Activated naive CD4-positive, alpha-beta T cell treated with anti-CD3 and anti-CD28 coated beads for 36 hours (primary cell): ENCODE data around the gene CCT7. TPM values are rescaled to one million over a fixed set of nuclear protein-coding genes. Genes with fewer than 3 reads are reported as not detected.

ENCODE experiments used
- CTCF ChIA-PET: fragments of 350-600 bp; sonication (Branson Sonifier 250); formaldehyde crosslinking; loops from one replicate; lab custom pipeline; 2021; ENCODE audit warnings: antibody characterized with exemption; lab: Charles Lee
- DNase-seq: peaks from one replicate; pipeline ENCODE4 v3.0.0-alpha.2; 2020
- H3K27ac Mint-ChIP-seq: one replicate; pipeline ENCODE4 v1.8.0; 2021; ENCODE audit warnings: mild to moderate bottlenecking, mixed read lengths
- H3K27me3 Mint-ChIP-seq: one replicate; pipeline ENCODE4 v1.8.0; 2021; ENCODE audit warnings: low read depth, mixed read lengths
- H3K36me3 Mint-ChIP-seq: one replicate; pipeline ENCODE4 v1.8.0; 2021; ENCODE audit warnings: low read depth, mixed read lengths
- H3K4me1 Mint-ChIP-seq: one replicate; pipeline ENCODE4 v1.8.0; 2021; ENCODE audit warnings: low read depth, mixed read lengths
- H3K4me3 Mint-ChIP-seq: one replicate; pipeline ENCODE4 v1.8.0; 2021; ENCODE audit warnings: mild to moderate bottlenecking, moderate library complexity, mixed read lengths
- H3K9me3 Mint-ChIP-seq: one replicate; pipeline ENCODE4 v1.8.0; 2021; ENCODE audit warnings: mixed read lengths
- intact Hi-C: fragments of 100-400 bp; cut with micrococcal nuclease; formaldehyde crosslinking; loops from one replicate; pipeline ENCODE4 v1.15.1; 2023
- total RNA-seq, 2 experiments: library from RNA; stranded (reverse); gene quantifications; one replicate each; pipeline ENCODE4 v1.2.3, GENCODE V29; 2021

CCT7 gene
- total RNA-seq, 2 experiments from 2014 or later: 654 to 705 TPM

GRCh38 chr2:73249636-73250035, 15.5 kb downstream of the CCT7 start:
- Mint-ChIP-seq H3K27ac (no peak overlapping the region), H3K9me3 (no peaks in the 10 kb centered on the region), H3K4me1 (peaks cover 4% of the 10 kb centered on the region), H3K36me3 (peaks cover 43% of the 10 kb centered on the region), H3K4me3 (no peak overlapping the region), H3K27me3 (no peaks in the 10 kb centered on the region)
- intact Hi-C loops: no loop called here
- CTCF ChIA-PET: interaction anchor here (0.6 to 2.3 kb wide), 4 partner anchors 10 to 164 kb away, joined by 3 to 7 read pairs (median 5); no protein-coding TSS in a partner anchor
- no peak for DNase-seq

DNA sequence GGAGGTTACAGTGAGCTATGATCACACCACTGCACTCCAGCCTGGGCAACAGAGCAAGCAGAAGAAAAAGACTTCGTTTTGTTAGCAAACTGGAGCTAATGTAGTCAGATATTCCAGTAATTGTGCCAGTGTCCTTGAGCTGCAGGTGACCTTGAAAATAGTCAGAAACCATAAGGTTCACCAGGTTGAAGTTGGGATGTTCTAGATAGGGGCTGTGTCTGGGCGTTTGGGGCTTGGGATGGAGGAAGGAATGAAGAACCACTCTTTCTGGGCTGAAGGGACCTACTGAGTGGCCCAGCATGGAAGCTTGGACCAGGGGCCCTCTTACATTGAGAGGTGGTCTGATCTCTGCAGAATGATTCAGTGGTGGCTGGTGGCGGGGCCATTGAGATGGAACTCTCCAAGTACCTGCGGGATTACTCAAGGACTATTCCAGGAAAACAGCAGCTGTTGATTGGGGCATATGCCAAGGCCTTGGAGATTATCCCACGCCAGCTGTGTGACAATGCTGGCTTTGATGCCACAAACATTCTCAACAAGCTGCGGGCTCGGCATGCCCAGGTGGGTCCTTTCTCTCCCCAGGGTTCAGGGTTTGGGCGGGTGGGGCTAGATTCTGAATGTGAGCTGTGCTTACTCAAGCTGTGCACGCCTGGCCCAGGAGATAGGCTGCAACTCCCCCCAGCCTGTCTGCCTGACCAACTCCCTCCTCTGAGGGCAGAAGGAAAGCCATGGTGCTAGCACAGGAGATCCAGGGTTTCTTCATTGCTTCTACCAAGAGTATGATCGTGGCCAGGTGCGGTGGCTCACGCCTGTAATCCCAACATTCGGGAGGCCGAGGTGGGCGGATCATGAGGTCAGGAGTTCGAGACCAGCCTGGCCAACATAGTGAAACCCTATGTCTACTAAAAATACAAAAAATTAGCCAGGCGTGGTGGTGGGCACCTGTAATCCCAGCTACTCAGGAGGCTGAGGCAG, 17.1 kb downstream of the CCT7 start:
- intact Hi-C loops: no loop called here
- H3K27me3 Mint-ChIP-seq: no peaks in the 10 kb centered on the region

GRCh38 chr2:73252238-73253027, 18.3 kb downstream of the CCT7 start:
- no peak overlapping the region for H3K4me3 Mint-ChIP-seq
- no peak overlapping the region for H3K27ac Mint-ChIP-seq
- H3K4me1 Mint-ChIP-seq: no peaks in the 10 kb centered on the region
- no peak for DNase-seq
- no peaks in the 10 kb centered on the region for H3K9me3 Mint-ChIP-seq
- CTCF ChIA-PET: no interaction called here
- intact Hi-C loops: no loop called here
- H3K27me3 Mint-ChIP-seq: no peaks in the 10 kb centered on the region
- H3K36me3 Mint-ChIP-seq: peaks cover 25% of the 10 kb centered on the region

More for the DNA sequence above, 17.1 kb downstream of the CCT7 start:
- no peaks in the 10 kb centered on the region for H3K9me3 Mint-ChIP-seq
- CTCF ChIA-PET: interaction anchor here (2.2 to 2.3 kb wide), 2 partner anchors 12 to 39 kb away, joined by 7 read pairs; no protein-coding TSS in a partner anchor
- peaks cover 36% of the 10 kb centered on the region for H3K36me3 Mint-ChIP-seq
- H3K4me3 Mint-ChIP-seq: no peak overlapping the region
- H3K4me1 Mint-ChIP-seq: peaks cover 4% of the 10 kb centered on the region
- no peak for DNase-seq
- no peak overlapping the region for H3K27ac Mint-ChIP-seq

- CTCF ChIA-PET: interaction anchor here (0.6 to 1.4 kb wide), 3 partner anchors 9 to 56 kb away, joined by 3 to 4 read pairs (median 3); no protein-coding TSS in a partner anchor
- no peaks in the 10 kb centered on the region for H3K27me3 Mint-ChIP-seq
- peaks cover 25% of the 10 kb centered on the region for H3K36me3 Mint-ChIP-seq
- H3K9me3 Mint-ChIP-seq: no peaks in the 10 kb centered on the region
- H3K4me3 Mint-ChIP-seq: no peak overlapping the region
- DNase-seq: no peak
- no peaks in the 10 kb centered on the region for H3K4me1 Mint-ChIP-seq
- intact Hi-C loops: no loop called here
- H3K27ac Mint-ChIP-seq: no peak overlapping the region
Observed at GRCh38 chr2:73253400-73253799, 19.3 kb downstream of the CCT7 start.

GRCh38 chr2:73253901-73254300, 19.8 kb downstream of the CCT7 start:
- Mint-ChIP-seq H3K4me3 (no peak overlapping the region), H3K36me3 (peaks cover 20% of the 10 kb centered on the region), H3K27ac (no peak overlapping the region), H3K9me3 (no peaks in the 10 kb centered on the region), H3K27me3 (no peaks in the 10 kb centered on the region), H3K4me1 (no peaks in the 10 kb centered on the region)
- intact Hi-C loops: no loop called here
- DNase-seq: no peak
- CTCF ChIA-PET: interaction anchor here (0.6 to 1.4 kb wide), 3 partner anchors 9 to 56 kb away, joined by 3 to 4 read pairs (median 3); no protein-coding TSS in a partner anchor

DNA sequence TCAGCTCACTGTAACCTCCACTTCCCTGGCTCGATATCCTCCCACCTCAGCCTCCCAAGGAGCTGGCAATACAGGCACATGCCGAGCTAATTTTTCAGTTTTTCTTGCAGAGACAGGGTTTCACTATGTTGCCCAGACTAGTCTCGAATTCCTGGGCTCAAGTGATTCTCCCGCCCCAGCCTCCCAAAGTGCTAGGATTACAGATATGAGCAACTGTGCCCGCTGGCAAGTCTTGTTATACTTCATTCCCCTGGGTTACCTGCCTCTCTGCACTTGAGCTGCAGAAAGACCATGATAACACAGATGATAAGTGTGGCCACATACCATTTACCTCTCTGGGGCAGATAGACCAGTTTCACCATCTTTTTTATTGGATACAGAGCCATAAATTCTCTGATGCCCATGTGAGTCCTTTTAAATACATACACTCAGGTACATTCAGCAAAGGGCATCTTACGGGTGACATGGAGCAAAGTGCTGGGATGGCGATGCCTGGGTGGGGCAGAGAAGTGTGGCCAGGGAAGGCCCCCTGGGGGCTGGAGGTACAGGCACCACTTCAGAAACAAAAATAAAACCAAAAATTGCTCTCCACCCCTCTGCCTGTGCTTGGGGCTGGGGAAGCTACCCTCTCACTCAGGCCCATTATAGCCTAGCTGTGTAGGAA, 20.4 kb downstream of the CCT7 start:
- Mint-ChIP-seq H3K4me1 (no peaks in the 10 kb centered on the region), H3K9me3 (no peaks in the 10 kb centered on the region), H3K27me3 (no peaks in the 10 kb centered on the region), H3K27ac (peak overlapping the region; percentile 30), H3K4me3 (no peak overlapping the region), H3K36me3 (peaks cover 18% of the 10 kb centered on the region)
- no peak for DNase-seq
- CTCF ChIA-PET: interaction anchor here (0.6 to 1.4 kb wide), 2 partner anchors 10 to 55 kb away, joined by 3 to 4 read pairs; no protein-coding TSS in a partner anchor
- intact Hi-C loops: no loop called here

- intact Hi-C loops: no loop called here
- H3K4me3 Mint-ChIP-seq: no peak overlapping the region
- H3K4me1 Mint-ChIP-seq: no peaks in the 10 kb centered on the region
- H3K27ac Mint-ChIP-seq: no peak overlapping the region
- no peak for DNase-seq
- no peaks in the 10 kb centered on the region for H3K27me3 Mint-ChIP-seq
- CTCF ChIA-PET: interaction anchor here (1.4 kb wide), 1 partner anchor 10 kb away, joined by 4 read pairs; no protein-coding TSS in a partner anchor
- H3K9me3 Mint-ChIP-seq: no peaks in the 10 kb centered on the region
- H3K36me3 Mint-ChIP-seq: peaks cover 15% of the 10 kb centered on the region
Observed at GRCh38 chr2:73255007-73255644, 21.0 kb downstream of the CCT7 start.

- H3K4me3 Mint-ChIP-seq: no peak overlapping the region
- no peaks in the 10 kb centered on the region for H3K27me3 Mint-ChIP-seq
- no peaks in the 10 kb centered on the region for H3K9me3 Mint-ChIP-seq
- no peaks in the 10 kb centered on the region for H3K4me1 Mint-ChIP-seq
- no peak overlapping the region for H3K27ac Mint-ChIP-seq
- intact Hi-C loops: no loop called here
- H3K36me3 Mint-ChIP-seq: peaks cover 6% of the 10 kb centered on the region
- CTCF ChIA-PET: no interaction called here
- DNase-seq: no peak
Observed at GRCh38 chr2:73255907-73256617, 22.0 kb downstream of the CCT7 start.

- Mint-ChIP-seq H3K27ac (no peak overlapping the region), H3K36me3 (peaks cover 7% of the 10 kb centered on the region), H3K9me3 (no peaks in the 10 kb centered on the region), H3K4me3 (no peak overlapping the region), H3K4me1 (no peaks in the 10 kb centered on the region), H3K27me3 (no peaks in the 10 kb centered on the region)
- CTCF ChIA-PET: interaction anchor here (1.2 kb wide), 1 partner anchor 12 kb away, joined by 5 read pairs; no protein-coding TSS in a partner anchor
- no peak for DNase-seq
- intact Hi-C loops: no loop called here
Observed at GRCh38 chr2:73256618-73256922, 22.5 kb downstream of the CCT7 start.

DNA sequence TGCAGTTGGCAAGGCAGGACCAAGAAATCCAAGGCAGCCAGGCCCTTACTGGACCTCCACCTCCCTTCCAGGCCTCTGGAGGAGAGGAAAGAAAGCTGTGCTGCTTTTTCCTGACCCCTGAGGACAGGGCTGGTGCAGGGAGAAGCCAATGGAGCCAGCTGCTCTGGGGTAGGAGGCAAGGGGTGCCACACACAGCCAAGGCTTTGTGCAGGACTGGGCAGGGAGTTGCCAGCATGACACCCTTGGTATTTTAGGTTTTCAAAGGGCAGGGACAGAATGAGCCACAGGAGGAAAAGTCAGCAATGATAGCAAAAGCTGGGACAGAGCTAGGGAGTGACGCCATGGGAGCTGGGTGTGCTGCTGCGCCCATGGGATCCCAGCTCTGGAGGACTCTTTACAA, 22.9 kb downstream of the CCT7 start:
- no peaks in the 10 kb centered on the region for H3K9me3 Mint-ChIP-seq
- no peaks in the 10 kb centered on the region for H3K27me3 Mint-ChIP-seq
- peaks cover 8% of the 10 kb centered on the region for H3K36me3 Mint-ChIP-seq
- CTCF ChIA-PET: interaction anchor here (1.2 kb wide), 1 partner anchor 12 kb away, joined by 5 read pairs; no protein-coding TSS in a partner anchor
- no peak overlapping the region for H3K4me3 Mint-ChIP-seq
- no peaks in the 10 kb centered on the region for H3K4me1 Mint-ChIP-seq
- H3K27ac Mint-ChIP-seq: no peak overlapping the region
- no peak for DNase-seq
- intact Hi-C loops: no loop called here
